NCI-H2107 treated with DMSO at 0.1 percent for 48 hours (cell line): ENCODE data around the gene FXYD1.
"Not testable (repeated sequence)": the region's sequence is repeated elsewhere in the genome, so short reads cannot be mapped to it uniquely, and the experiment has no call there.

Source experiments
- DNase-seq: peaks from one replicate; lab custom pipeline; 2025; ENCODE audit not compliant: unreplicated experiment; lab: John Stamatoyannopoulos, UW

FXYD1 gene

GRCh38 chr19:35124098-35125060 lies 14.2 kb upstream of the FXYD1 start:
- no peak for DNase-seq

DNA sequence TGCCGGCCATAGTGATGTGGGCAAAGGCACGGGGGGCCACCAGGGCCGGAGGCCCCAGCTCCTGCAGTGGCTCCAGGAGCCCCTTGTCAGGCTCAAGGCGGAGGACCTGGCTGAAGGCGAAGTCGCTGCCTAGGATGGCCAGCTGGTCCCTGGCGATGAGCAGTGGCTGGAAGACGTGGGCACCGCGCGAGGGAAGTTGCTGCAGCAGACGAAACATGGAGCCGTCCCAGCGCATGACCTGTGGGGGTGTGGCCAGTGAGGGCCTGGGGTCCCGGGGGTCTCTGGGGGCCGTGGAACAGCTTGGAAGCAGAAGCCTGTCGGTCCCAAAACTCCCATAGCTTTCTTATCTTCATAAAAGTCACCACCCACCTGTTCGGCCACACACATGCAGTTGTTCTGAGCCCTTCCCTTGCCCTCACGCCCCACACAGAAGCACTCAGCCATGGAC lies 13.3 kb upstream of the FXYD1 start:
- DNase-seq: no peak

GRCh38 chr19:35125749-35126623 lies 12.6 kb upstream of the FXYD1 start:
- no peak for DNase-seq

DNA sequence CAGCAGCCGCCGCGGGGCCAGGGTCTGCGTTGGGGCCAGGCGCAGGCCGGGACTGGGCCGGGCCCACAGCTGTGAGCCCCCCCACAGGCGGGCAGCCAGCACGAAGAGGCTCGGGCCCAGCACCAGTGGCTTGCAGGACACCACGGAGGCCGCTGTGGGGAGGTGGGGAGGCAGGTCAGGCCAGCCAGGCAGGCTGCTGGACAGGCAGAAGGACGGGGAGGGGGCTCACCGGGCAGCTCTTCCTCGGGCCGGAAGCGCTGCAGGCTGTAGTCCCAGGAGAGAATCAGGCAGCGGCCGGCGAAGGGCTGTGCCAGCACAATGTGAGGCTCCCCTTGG lies 12.0 kb upstream of the FXYD1 start:
- DNase-seq: no peak

GRCh38 chr19:35127871-35128270 lies 10.8 kb upstream of the FXYD1 start:
- DNase-seq: no peak

DNA sequence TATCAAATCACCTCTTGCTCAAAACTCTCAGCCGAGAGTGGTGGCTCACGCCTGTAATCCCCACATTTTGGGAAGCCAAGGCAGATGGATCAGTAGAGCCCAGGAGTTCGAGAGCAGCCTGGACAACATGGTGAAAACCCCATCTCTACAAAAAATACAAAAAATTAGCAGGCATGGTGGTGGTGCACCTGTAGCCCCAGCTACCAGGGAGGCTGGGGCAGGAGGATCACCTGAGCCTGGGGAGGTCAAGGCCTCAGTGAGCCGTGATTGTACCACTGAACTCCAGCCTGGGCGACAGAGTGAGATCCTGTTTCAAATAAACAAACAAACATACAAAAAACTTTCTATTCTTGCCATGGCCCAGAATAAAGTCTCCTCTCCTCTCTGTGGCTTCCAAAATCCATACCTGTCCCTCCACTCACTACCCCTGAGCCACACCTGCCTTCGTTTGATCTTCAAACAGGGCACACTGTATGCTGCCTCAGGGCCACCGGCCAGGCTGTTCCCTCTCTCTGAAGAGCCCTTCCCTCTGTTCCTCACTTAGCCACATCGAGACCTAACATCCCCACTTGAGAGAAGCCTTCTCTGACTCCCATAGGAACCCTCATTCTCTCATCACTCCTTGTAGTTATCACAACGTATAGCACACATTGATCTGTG lies 10.1 kb upstream of the FXYD1 start:
- no peak for DNase-seq

DNA sequence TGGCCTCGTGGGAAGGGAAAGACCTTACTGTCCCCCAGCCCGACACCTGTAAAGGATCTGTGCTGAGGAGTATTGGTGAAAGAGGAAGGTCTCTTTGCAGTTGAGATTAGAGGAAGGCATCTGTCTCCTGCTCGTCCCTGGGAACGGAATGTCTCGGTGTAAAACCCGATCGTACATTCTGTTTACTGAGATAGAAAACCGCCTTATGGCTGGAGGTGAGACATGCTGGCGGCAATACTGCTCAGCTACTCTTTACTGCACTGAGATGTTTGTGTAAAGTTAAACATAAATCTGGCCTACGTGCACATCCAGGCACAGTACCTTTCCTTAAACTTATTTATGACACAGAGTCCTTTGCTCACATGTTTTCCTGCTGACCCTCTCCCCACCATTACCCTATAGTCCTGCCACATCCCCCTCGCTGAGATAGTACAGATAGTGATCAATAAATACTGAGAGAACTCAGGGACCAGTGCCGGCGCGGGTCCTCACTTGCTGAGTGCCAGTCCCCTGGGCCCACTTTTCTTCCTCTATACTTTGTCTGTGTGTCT lies 8.8 kb upstream of the FXYD1 start:
- not testable (repeated sequence) for DNase-seq

DNA sequence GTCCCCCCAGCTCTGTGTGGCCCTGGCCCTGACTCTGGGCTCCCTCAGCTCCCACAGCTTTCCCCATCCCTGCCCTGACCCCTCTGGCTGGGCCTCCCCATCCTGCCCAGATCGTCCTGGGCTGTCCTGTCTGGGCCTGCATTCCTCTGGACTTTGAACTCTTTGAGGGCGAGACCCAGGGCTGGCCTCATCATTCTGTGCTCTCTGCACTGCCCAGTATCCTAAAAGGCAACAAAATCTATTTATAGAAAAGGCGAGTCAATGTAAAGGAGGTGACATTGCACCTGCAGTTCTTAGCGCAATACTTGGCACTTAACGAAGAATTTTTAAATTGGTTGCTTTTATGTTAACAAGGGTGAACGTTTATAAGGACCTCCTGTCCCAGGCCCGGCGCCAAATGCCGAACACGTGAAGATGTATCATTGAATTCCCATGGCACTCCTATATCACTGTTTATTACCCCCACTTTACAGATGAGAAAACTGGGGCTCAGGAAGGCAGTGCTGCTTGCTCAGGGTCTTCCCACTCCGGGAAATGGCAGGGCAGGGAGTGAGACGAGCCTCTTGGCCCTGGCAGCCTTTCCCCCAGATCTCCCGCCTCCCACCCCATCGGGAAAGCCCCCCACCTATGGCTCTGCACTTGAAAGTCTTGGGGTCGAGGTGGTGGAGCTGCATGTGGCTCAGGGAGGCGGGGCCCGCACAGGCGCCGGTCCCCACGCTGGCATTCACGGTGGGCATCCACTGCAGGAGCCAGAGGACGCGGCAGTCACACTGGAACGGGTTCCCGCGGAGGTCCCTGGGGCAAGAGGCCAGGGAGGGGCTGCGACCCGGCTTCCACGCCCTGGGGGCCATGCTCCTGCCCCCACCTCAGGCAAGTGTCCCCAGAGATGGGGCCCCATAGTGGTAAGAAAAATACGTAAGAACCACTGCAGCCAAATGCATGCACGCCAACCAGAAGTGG lies 7.6 kb upstream of the FXYD1 start:
- DNase-seq: no peak

DNA sequence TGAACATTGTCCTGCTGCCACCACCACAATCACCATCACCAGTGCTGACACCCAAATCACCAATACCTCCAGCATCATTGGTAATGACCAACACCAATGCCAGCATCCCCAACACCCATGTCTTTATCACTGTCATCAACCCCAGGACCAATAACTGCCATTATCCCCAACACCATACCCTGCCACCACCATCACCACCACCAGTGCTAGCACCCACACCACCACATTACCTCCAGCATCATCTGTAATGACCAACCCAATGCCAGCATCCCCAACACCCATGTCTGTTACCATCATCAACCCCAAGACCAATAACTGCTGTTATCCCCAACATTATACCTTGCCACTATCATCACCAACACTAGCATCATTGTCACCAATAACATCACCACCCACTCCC lies 6.4 kb upstream of the FXYD1 start:
- no peak for DNase-seq

DNA sequence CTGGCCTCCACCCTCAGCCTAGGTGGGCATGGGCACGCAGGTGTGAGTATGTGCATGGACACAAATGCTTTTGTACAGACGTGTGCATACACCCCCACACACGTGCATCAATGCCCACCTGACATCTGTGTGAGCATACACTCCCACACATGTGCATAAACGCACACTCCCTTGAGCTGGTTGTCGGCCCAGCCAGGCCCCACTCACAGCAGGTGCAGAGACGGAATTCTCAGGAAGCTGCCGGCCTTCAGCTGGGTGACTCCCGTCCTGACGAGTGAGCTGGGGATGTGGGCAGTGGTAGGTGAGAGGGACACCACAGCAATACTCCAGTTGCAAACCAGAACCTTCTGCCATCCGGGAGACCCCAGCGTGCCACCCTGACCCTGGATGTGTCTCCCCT lies 4.8 kb upstream of the FXYD1 start:
- no peak for DNase-seq

- DNase-seq: no peak
These were observed 3.9 kb upstream of the FXYD1 start, which contains the start of gene LGI4 for GRCh38 chr19:35134601-35135242. LGI4 (minus strand) TSS chr19:35135059; CDS start chr19:35134680, 379 bp downstream.

GRCh38 chr19:35135389-35135909 lies 3.2 kb upstream of the FXYD1 start:
- DNase-seq: peak; percentile 7

- no peak for DNase-seq
These were observed 2.4 kb upstream of the FXYD1 start for GRCh38 chr19:35136231-35136630.

DNA sequence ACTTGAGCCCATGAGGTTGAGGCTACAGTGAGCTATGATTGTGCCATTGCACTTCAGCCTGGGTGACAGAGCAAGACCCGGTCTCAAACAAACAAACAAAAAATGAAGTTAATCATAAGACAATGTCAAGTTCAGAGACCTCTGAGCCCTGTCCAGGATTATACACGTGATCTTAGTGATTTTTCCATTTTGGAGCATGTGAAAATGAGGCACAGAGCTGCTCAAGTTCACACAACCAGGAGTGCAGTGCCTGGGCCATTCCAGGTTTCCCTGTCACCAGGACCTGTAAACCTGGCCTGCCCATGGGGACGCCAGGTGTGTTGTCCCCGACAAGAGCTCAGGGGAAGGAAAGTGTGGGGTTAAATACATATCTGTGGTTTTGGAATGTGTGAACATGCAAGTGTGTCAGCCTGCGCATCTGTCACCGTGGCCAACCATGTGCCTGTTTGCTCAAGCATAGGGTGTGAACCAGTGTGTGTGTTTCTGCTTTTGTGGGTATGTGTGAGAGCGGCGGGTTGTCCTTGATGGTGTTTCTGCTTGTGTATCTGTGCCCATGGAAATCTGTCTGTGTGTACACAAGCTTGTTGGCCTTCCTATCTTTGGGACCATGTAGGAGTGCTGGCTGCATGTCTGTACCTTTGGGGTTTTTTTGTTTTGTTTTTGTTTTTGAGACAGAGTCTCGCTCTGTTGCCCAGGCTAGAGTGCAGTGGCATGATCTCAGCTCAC lies 1.5 kb upstream of the FXYD1 start:
- no peak for DNase-seq

- no peak for DNase-seq
These were observed 1.8 kb downstream of the FXYD1 start for GRCh38 chr19:35140207-35140961.

GRCh38 chr19:35140962-35141836 lies 2.6 kb downstream of the FXYD1 start:
- no peak for DNase-seq
